Stimulated activated CD4-positive, alpha-beta T cell treated with anti-CD3 and anti-CD28 coated beads, Interleukin-12 subunit alpha, Interleukin-12 subunit beta, amount 100 ng/mL, for 24 hours (primary cell): ENCODE measurements around the gene NFE2L2.
"Not testable (repeated sequence)": the region's sequence is repeated elsewhere in the genome, so short reads cannot be mapped to it uniquely, and the experiment has no call there.

Source experiments
- DNase-seq, 2 experiments: peaks; one replicate each; pipeline ENCODE4 v3.0.0-alpha.2; 2020; ENCODE audit warnings: low read depth in 2 of 2

The NFE2L2 gene

DNA sequence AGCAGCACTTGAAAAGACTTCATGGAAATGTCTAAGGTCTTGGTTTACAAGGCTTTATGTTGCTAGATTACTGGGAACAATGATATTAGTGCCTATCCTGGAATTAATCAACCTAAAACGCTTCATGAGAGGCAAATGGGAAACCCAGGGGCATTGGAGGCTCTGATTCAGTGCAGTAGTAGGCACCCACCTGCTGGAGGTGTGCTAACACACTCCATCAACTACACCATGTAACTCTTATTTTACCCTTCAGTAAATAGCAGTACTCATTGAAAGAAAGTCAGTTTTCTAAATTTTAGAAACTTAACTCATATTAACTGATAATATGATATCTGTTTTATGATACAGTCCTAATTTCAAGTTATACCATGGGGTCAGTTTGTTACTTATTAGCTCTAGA lies 69.3 kb downstream of the NFE2L2 start:
- DNase-seq = no peak

DNA sequence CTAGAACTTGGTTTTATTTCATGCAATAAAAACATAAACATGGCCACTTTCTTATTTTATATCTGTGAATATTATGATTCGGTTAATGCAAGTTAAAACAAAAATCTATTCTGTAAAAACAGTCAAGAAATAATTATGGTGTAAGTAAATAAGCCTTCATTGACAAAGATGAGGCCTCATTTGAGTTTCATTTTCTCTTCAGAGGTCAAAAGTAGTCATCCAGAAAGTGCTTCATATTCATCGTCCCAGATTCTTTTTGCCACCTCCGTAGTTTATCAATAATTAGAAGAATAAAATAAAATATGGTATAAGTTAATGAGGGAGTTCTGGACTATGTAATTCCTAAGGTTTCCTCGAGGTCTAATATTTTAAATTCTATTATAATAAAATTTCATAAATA lies 71.3 kb downstream of the NFE2L2 start:
- DNase-seq = no peak

DNA sequence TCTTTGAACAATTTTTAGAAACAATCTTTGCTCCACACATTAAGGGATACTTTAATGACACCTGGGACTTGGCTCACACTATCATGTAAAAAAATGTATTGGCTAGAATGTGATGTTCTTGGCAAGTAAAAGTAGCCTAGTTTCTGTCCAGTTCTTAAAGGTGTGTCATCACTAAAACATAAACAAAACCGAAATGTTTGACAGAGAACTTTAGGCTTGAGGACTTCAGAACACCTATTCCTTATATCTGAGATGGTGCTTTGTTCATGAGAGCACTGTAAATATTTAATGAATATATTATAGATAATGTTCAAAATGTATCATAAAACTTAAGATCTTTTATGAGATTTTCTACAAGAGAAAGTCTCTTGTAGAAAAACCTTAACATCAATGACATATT lies 71.7 kb downstream of the NFE2L2 start:
- no peak for DNase-seq

DNA sequence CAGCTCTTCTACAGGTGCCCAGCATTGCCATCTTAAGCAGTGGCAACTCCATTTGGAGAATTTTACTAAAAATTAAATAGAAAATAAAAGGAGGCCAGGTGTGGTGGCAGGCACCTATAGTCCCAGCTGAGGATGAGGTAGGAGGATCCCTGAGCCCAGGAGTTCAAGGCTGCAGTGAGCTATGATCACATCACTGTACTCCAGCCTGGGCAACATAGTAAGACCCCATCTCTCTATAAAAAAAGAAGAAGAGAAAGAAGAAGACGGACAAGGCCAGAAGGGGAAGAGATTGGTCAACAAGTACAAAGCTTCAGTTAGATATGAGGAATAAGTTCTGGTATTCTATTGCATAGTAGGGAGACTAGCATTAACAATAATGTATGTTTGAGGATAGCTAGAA lies 73.6 kb downstream of the NFE2L2 start:
- DNase-seq = no peak

DNA sequence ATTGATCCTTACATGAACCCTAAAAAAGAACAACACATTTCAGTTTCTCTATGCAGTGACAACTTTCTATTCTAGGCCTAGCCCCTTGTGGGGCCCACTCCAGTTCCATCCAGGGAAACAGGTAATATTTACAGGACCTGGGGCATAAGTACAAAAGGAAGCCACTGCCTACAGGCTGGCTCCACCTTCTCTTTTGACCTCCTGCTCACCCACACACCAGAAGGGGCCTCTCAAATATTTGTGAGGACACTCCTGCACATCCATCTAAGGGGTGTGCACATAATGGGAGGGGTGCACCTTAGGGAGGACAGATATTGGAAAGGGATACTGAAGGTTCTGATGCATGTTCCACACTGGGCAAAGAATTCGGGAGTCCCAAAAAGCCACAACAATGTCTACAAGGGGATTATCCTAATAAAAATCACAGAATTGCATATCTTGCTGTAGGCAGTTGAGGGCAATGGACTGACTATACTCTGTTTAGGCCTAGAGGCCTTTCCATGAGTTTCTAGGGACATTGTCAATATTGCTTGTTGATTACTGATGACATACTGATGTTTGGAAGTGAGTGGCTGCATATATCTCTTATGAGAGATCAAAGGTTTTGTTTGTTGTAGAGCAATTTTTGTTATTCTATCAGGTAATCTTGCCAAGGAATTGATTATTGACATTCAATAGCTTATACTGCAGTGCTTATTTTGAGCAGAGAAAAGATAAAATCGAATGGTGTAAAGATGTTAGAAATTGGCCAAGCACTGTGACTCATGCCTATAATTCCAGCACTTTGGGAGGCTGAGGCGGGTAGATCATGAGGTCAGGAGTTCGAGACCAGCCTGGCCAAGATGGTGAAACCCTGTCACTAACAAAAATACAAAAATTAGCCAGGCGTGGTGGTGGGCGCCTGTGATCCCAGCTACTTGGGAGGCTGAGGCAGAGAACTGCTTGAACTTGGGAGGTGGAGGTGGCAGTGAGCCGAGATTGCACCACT lies 75.8 kb downstream of the NFE2L2 start:
- DNase-seq = no peak

DNA sequence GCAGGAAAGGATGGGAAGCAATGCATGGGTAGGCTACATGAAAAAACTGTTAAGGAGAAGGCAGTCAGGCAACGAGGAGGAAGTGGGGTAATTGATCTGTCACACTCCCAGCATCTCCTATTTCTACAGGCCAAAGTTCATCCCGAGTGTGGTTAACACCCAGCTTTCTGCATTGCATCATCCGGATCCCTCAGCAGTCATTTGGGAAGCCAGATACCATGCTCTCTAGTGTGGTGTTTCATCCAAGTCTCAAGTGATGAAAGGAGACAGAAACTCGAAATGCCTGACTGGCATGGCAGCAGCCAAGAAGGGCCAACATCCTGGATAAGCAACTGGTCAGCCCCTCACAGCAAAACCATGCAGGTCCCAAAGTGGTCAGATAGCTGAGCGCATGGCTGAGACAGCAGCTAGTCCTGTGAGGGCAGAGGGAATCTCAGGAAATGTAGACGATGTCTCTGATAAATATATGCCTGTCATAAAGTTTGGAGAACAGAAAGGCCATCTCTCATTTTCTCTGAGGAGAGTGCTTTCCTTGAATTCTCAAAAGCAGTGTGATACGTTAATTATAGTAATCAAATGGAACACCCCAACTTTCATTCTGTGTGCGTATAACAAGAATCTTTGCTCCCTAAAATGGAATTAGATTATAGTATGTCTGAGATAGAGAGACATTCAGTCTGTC lies 76.8 kb downstream of the NFE2L2 start:
- no peak for DNase-seq

DNA sequence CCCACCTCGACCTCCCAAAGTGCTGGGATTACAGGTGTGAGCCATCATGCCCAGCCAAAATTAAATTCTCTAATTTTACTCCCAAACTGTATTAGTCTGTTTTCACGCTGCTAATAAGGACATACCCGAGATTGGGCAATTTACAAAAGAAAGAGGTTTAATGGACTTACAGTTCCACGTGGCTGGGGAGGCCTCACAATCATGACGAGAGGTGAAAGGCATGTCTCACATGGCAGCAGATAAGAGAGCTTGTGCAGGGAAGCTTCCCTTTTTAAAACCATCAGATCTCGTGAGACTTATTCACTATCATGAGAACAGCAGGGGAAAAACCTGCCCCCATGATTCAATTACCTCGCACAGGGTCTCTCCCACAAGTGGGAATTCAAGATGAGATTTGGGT lies 78.5 kb downstream of the NFE2L2 start:
- DNase-seq = not testable (repeated sequence)

DNA sequence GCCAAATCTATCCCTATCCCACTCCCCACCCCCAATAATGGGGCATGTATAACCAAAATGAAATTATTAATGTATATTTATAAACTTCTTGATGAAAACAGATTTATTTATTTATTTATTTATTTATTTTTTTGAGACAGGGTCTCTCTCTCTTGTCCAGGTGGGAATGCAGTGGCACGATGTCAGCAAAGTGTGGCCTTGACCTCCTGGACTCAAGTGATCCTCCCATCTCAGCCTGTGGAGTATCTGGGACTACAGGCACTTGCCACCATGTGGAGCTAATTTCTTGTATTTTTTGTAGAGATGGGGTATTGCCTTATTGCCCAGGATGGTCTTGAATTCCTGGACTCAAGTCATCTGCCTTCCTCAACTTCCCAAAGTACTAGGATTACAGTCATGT lies 79.9 kb downstream of the NFE2L2 start:
- no peak for DNase-seq

DNA sequence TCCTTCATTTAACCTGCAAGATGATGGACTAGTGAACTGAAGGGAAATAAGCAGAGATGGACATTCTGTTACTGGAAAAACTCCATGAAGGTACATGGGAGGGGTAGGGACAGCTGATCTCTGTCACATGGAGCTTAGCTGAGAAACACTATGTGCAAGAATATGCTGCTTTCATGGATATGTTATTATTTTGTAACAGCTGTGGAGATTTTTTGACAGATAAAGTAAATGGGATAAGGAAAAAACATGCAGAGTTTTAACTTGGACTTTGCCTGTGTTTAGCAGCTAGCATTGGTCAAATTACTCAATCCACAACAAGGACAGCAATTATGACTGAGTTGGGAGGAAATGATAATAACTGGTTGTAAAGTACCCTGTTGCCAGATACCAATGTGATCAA lies 80.7 kb downstream of the NFE2L2 start:
- DNase-seq = no peak
